GM23338 (cell line): ENCODE results near the gene DRC1.

ENCODE experiments used
- CREB1 ChIP-seq: fragments of 250-450 bp; sonication (Bioruptor Pico); IDR thresholded peaks from 2 replicates; pipeline ENCODE4 v1.5.0; 2020; ENCODE audit warnings: low read depth, mild to moderate bottlenecking, moderate library complexity
- EZH2 ChIP-seq: fragments of 200-600 bp; sonication (generic); IDR thresholded peaks from one replicate; pipeline ENCODE4 v1.8.0; 2017; ENCODE audit warnings: antibody characterized with exemption, mild to moderate bottlenecking, low read depth; ENCODE audit not compliant: unreplicated experiment
- EZH2phosphoT487 ChIP-seq: fragments of 200-600 bp; sonication (generic); IDR thresholded peaks from one replicate; pipeline ENCODE4 v1.8.1; 2018; ENCODE audit warnings: antibody characterized with exemption; ENCODE audit not compliant: unreplicated experiment
- JUNB ChIP-seq: IDR thresholded peaks from one replicate; pipeline ENCODE4 v1.6.1; 2016; ENCODE audit warnings: antibody characterized with exemption; ENCODE audit not compliant: unreplicated experiment
- POLR2AphosphoS5 ChIP-seq: IDR thresholded peaks from 2 replicates; pipeline ENCODE4 v1.6.1; 2016; ENCODE audit warnings: antibody characterized with exemption, low read depth
- REST ChIP-seq: IDR thresholded peaks from one replicate; pipeline ENCODE4 v1.6.1; 2018; ENCODE audit warnings: antibody characterized with exemption; ENCODE audit not compliant: unreplicated experiment
- STAT1 ChIP-seq: IDR thresholded peaks from one replicate; pipeline ENCODE4 v1.6.1; 2016; ENCODE audit warnings: antibody characterized with exemption; ENCODE audit not compliant: unreplicated experiment
- TF ChIP-seq, protein P1 (sequence below), 2 experiments: fragments of 200-600 bp in 1 of 2; sonication (generic) in 1 of 2; conservative IDR thresholded peaks; 2 replicates each; pipeline versions ENCODE4 v1.5.1 to v1.6.1; 2016 to 2017; ENCODE audit warnings: antibody characterized with exemption in 2 of 2, low read depth in 2 of 2, mild to moderate bottlenecking in 2 of 2, moderate library complexity in 1 of 2

DNA sequence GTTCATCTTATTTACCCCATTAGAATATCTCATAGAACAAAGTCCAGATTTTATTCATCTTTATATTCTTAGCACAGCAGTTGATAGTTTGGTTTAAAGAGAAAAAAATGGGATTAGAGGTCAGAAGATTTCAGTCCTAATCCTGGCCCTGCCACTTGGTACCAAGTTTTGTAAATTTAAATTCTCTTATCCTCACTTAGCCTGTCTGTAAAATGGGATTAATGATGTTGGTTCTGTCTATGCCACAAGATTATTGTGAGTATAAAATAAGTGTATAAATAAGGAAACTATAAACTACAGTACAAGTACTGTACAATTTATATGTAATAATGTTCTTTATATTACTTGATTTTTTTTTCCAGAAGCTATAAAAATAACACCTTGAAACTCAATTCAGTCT lies 17.1 kb upstream of the DRC1 start:
- TF ChIP-seq, protein P1, sequence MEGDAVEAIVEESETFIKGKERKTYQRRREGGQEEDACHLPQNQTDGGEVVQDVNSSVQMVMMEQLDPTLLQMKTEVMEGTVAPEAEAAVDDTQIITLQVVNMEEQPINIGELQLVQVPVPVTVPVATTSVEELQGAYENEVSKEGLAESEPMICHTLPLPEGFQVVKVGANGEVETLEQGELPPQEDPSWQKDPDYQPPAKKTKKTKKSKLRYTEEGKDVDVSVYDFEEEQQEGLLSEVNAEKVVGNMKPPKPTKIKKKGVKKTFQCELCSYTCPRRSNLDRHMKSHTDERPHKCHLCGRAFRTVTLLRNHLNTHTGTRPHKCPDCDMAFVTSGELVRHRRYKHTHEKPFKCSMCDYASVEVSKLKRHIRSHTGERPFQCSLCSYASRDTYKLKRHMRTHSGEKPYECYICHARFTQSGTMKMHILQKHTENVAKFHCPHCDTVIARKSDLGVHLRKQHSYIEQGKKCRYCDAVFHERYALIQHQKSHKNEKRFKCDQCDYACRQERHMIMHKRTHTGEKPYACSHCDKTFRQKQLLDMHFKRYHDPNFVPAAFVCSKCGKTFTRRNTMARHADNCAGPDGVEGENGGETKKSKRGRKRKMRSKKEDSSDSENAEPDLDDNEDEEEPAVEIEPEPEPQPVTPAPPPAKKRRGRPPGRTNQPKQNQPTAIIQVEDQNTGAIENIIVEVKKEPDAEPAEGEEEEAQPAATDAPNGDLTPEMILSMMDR (conservative IDR thresholded peaks at IDR 0.05; ENCODE audit: low read depth in 2 of 2), result no peak
- TF ChIP-seq JUNB (no peak), EZH2phosphoT487 (no peak), POLR2AphosphoS5 (no peak), CREB1 (no peak), EZH2 (no peak), STAT1 (no peak), REST (no peak)
